HuH-7 (cell line): ENCODE measurements around the gene SNAP91.
"Not testable (repeated sequence)": the region's sequence is repeated elsewhere in the genome, so short reads cannot be mapped to it uniquely, and the experiment has no call there.

Experiments used
- DNase-seq: peaks from one replicate; pipeline ENCODE4 v3.0.0; 2011; ENCODE audit warnings: low spot score

Gene SNAP91

GRCh38 chr6:83615025-83615999, 93.6 kb downstream of the SNAP91 start:
- DNase-seq, result peak; percentile 28

GRCh38 chr6:83613378-83613777, 95.5 kb downstream of the SNAP91 start:
- no peak for DNase-seq

GRCh38 chr6:83609248-83609647, 99.7 kb downstream of the SNAP91 start:
- no peak for DNase-seq

GRCh38 chr6:83605517-83605916, 103.4 kb downstream of the SNAP91 start:
- DNase-seq, result no peak

GRCh38 chr6:83603551-83603950, 105.3 kb downstream of the SNAP91 start:
- no peak for DNase-seq

GRCh38 chr6:83601119-83601518, 107.8 kb downstream of the SNAP91 start:
- no peak for DNase-seq

- DNase-seq, result no peak
Observed at GRCh38 chr6:83600459-83600858, 108.4 kb downstream of the SNAP91 start.

DNA sequence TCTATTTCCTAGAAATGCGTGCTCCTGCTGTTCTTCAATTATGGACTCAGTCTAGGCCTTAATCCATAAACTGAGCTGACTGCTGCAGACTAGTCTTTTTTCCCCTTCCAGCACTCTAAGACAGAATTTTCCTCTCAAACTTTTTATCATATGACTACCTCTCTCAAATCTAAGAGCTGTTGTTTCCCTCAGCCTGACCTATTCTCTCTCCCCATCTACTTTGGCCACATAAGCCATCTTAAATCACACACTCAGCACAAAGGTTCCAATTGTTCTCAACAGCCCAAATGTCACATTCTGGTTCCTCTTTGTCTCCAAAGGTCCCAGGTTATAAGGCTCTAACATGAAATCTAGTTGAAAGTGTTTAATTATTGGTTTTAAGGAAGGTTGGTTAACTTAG, 111.4 kb downstream of the SNAP91 start:
- DNase-seq, result no peak

DNA sequence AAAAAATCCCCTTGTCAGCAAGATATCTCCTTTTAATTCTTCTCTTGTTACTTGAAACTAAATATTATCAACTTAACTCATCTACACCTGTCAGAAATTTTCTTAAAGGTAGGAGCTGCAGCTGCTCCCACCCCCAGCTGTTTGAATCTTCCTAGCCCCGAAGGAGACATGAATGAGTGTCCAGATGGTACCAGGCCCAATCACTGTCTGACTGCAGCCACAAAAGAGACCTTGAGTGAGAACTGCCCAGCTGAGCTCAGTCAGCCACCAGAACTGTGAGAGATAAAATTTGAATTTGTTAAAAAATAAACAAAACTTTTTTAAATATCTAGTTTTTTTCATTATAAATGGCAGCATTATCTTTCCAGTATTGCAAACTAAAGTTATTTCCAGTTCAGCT, 111.8 kb downstream of the SNAP91 start:
- no peak for DNase-seq

- no peak for DNase-seq
Observed at GRCh38 chr6:83594941-83595340, 114.0 kb downstream of the SNAP91 start.

GRCh38 chr6:83593395-83593785, 115.5 kb downstream of the SNAP91 start:
- no peak for DNase-seq

GRCh38 chr6:83592770-83593394, 116.0 kb downstream of the SNAP91 start:
- peak; percentile 38 for DNase-seq

GRCh38 chr6:83590416-83590815, 118.5 kb downstream of the SNAP91 start:
- no peak for DNase-seq

- DNase-seq, result no peak
Observed at GRCh38 chr6:83589076-83589475, 119.8 kb downstream of the SNAP91 start.

- no peak for DNase-seq
Observed at GRCh38 chr6:83578057-83578456, 130.8 kb downstream of the SNAP91 start.

- no peak for DNase-seq
Observed at GRCh38 chr6:83574783-83575182, 134.1 kb downstream of the SNAP91 start.

DNA sequence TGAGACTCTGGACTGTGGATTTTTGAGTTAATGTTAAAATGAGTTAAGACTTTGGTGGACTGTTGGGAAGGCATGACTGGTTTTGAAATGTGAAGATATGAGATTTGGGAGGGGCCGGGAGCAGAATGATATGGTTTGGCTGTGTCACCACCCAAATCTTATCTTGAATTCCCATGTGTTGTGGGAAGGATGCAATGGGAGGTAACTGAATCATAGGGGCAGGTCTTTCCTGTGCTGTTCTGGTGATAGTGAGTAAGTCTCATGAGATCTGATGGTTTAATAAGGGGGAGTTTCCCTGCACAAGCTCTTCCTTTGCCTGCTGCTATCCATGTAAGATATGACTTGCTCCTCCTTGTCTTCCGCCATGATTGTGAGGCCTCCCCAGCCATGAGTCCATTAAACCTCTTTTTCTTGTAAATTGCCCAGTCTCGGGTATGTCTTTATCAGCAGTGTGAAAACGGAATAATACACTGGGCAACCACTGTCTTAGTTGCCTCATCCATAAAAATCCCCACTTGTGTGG, 137.2 kb downstream of the SNAP91 start:
- DNase-seq, result not testable (repeated sequence)

DNA sequence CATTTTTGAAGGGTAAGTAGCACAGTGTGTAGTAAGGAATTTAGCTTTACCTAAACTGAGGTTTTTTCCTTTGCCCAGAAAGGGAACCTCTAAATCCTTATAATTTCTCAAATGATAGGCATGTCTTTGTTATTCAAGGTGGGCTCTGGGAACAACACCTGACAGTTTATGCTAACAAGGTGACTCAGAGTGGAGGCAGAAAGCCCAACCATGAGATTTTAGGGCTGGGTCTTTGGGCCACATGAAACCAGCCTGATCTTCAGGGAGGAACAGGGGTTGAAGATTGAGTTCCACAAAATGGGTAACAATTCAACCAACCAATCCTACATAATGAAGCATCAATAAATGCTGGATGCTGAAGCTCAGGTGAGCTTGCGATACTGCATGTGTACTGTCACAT, 149.9 kb downstream of the SNAP91 start:
- DNase-seq, result no peak

- DNase-seq, result no peak
Observed at GRCh38 chr6:83556871-83557270, 152.0 kb downstream of the SNAP91 start.

DNA sequence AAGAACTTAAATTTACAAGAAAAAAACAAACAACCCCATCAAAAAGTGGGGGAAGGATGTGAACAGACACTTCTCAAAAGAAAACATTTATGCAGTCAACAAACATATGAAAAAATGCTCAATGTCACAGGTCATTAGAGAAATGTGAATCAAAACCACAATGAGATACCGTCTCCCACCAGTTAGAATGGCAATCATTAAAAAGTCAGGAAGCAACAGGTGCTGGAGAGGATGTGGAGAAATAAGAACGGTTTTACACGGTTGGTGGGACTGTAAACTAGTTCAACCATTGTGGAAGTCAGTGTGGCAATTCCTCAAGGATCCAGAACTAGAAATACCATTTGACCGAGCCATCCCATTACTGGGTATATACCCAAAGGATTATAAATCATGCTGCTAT, 157.2 kb downstream of the SNAP91 start:
- not testable (repeated sequence) for DNase-seq

GRCh38 chr6:83550482-83550881, 158.4 kb downstream of the SNAP91 start:
- DNase-seq, result not testable (repeated sequence)

GRCh38 chr6:83546636-83547035, 162.3 kb downstream of the SNAP91 start:
- no peak for DNase-seq

- no peak for DNase-seq
Observed at GRCh38 chr6:83539678-83540077, 169.2 kb downstream of the SNAP91 start.
